HUES48 (cell line): ENCODE measurements around the gene ATP6V1F.

Source experiments
- H3K27ac ChIP-seq: one replicate; pipeline ENCODE4 v1.7.0; 2013; ENCODE audit warnings: low read depth, low read length, inconsistent platforms
- H3K27me3 ChIP-seq: 2 replicates; pipeline ENCODE4 v1.6.1; 2013; ENCODE audit warnings: mild to moderate bottlenecking, low read length; ENCODE audit not compliant: control insufficient read depth, insufficient read depth
- H3K36me3 ChIP-seq: 2 replicates; pipeline ENCODE4 v1.6.1; 2013; ENCODE audit warnings: low read length; ENCODE audit not compliant: control insufficient read depth, insufficient read depth
- H3K4me1 ChIP-seq: 2 replicates; pipeline ENCODE4 v1.6.1; 2013; ENCODE audit warnings: mild to moderate bottlenecking, low read length; ENCODE audit not compliant: control insufficient read depth, insufficient read depth
- H3K4me3 ChIP-seq: 2 replicates; pipeline ENCODE4 v1.5.1; 2013; ENCODE audit warnings: mild to moderate bottlenecking, low read depth, low read length
- H3K9ac ChIP-seq: 2 replicates; pipeline ENCODE4 v1.6.1; 2013; ENCODE audit warnings: mild to moderate bottlenecking, low read depth, low read length, moderate library complexity
- H3K9me3 ChIP-seq: 2 replicates; pipeline ENCODE4 v1.6.1; 2013; ENCODE audit warnings: low read length; ENCODE audit not compliant: control insufficient read depth, insufficient read depth

ATP6V1F gene

GRCh38 chr7:128880791-128881457 lies 18.3 kb downstream of the ATP6V1F start:
- no peak overlapping the region for H3K27ac ChIP-seq
- H3K9me3 ChIP-seq = no peaks in the 10 kb centered on the region
- no peak overlapping the region for H3K9ac ChIP-seq
- no peak overlapping the region for H3K4me3 ChIP-seq
- H3K4me1 ChIP-seq = no peaks in the 10 kb centered on the region; the same call in 1 of the 2 replicates
- H3K36me3 ChIP-seq = no peaks in the 10 kb centered on the region
- no peaks in the 10 kb centered on the region for H3K27me3 ChIP-seq

DNA sequence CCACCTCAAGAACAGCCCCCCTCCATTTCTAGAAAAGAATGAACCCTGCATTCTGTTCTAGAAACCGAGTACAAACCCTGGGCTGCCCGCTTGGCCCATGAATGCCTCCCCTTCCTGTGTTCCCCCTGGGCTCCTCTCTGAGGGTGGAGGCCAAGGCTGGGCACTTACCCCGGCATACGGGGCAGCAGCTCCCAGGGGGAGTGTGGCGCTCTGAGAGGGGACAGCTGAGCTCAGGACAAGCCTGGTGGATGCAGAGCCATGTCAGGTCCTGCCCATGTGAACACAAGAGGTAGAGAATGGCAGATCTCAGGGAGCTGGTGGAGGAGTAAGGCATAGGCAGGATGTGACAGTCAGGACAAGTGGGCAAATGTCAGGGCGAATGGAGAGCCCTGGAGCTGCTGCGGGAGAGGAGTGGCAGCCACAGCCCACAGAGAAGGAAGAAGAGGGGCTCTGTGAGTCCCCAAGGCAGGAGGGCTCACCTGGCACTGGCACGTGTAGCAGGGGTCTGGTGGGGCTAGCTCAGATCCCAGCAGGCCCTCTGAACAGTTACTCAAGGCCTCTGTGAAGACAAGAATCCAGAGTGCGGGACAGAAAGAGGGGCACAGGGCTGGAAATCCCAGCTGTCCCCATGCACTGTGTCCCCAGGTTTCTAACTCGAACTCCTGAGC lies 18.9 kb downstream of the ATP6V1F start:
- H3K9ac ChIP-seq = no peak overlapping the region
- H3K9me3 ChIP-seq = no peaks in the 10 kb centered on the region
- no peak overlapping the region for H3K4me3 ChIP-seq
- H3K36me3 ChIP-seq = no peaks in the 10 kb centered on the region
- H3K27me3 ChIP-seq = no peaks in the 10 kb centered on the region
- no peak overlapping the region for H3K27ac ChIP-seq
- no peaks in the 10 kb centered on the region; the same call in 1 of the 2 replicates for H3K4me1 ChIP-seq

- Histone ChIP-seq H3K27ac (no peak overlapping the region), H3K36me3 (no peaks in the 10 kb centered on the region), H3K9ac (no peak overlapping the region), H3K9me3 (no peaks in the 10 kb centered on the region), H3K4me3 (no peak overlapping the region), H3K4me1 (no peaks in the 10 kb centered on the region; the same call in 1 of the 2 replicates), H3K27me3 (no peaks in the 10 kb centered on the region)
Measured at GRCh38 chr7:128882134-128882533, 19.5 kb downstream of the ATP6V1F start.

GRCh38 chr7:128883622-128884448 lies 21.2 kb downstream of the ATP6V1F start:
- peaks cover 9% of the 10 kb centered on the region; the same call in 1 of the 2 replicates for H3K4me1 ChIP-seq
- H3K36me3 ChIP-seq = no peaks in the 10 kb centered on the region
- H3K27me3 ChIP-seq = no peaks in the 10 kb centered on the region
- no peak overlapping the region for H3K9ac ChIP-seq
- no peak overlapping the region for H3K27ac ChIP-seq
- H3K9me3 ChIP-seq = no peaks in the 10 kb centered on the region
- H3K4me3 ChIP-seq = no peak overlapping the region

DNA sequence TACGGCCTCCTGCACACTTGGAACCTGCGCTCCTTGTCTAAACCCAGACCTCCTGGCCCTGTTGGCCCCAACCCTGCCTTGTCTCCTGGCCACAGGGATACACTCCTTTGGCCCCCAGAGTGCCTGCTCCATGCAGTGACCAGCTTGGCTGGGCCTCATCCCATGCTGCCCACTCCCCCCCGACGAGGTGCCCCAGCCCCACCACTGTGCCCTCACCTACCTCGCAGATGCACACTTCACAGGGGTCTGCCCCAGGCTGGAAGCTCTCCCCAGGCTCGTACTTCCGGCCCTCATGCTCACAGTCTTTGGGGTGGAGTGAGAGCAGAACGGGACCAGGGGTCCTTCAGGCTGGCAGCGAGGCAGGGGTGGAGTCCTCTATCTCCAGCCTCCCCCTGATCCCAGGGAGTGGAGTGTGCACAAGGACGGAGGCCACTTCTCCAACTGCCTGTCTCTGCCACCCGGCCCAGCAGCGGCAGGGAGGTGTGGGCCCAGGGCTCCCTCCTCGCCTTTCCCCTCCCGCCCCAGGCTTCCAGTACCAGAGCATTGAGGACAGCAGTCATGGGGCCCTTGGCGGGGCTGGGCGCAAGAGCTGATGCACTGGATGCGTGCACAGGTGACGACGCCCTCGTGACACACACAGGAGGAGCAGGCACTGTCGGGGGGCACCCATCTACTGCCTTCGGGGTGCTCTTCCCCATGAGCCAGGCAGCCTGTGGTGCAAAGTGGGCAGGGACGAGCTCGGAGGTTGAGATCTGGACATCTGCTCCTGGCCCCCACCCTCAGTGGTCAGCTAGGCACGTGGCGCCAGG lies 22.1 kb downstream of the ATP6V1F start:
- no peak overlapping the region for H3K9ac ChIP-seq

GRCh38 chr7:128885370-128886187 lies 22.9 kb downstream of the ATP6V1F start:
- Histone ChIP-seq H3K27me3 (no peaks in the 10 kb centered on the region), H3K4me1 (peaks cover 18% of the 10 kb centered on the region; the same call in 1 of the 2 replicates), H3K27ac (no peak overlapping the region), H3K9me3 (no peaks in the 10 kb centered on the region), H3K36me3 (no peaks in the 10 kb centered on the region), H3K4me3 (no peak overlapping the region), H3K9ac (no peak overlapping the region)

More for the DNA sequence above, 22.1 kb downstream of the ATP6V1F start:
- no peaks in the 10 kb centered on the region for H3K36me3 ChIP-seq
- no peaks in the 10 kb centered on the region for H3K27me3 ChIP-seq
- peaks cover 16% of the 10 kb centered on the region; the same call in 1 of the 2 replicates for H3K4me1 ChIP-seq
- no peak overlapping the region for H3K4me3 ChIP-seq
- H3K9me3 ChIP-seq = no peaks in the 10 kb centered on the region
- no peak overlapping the region for H3K27ac ChIP-seq

DNA sequence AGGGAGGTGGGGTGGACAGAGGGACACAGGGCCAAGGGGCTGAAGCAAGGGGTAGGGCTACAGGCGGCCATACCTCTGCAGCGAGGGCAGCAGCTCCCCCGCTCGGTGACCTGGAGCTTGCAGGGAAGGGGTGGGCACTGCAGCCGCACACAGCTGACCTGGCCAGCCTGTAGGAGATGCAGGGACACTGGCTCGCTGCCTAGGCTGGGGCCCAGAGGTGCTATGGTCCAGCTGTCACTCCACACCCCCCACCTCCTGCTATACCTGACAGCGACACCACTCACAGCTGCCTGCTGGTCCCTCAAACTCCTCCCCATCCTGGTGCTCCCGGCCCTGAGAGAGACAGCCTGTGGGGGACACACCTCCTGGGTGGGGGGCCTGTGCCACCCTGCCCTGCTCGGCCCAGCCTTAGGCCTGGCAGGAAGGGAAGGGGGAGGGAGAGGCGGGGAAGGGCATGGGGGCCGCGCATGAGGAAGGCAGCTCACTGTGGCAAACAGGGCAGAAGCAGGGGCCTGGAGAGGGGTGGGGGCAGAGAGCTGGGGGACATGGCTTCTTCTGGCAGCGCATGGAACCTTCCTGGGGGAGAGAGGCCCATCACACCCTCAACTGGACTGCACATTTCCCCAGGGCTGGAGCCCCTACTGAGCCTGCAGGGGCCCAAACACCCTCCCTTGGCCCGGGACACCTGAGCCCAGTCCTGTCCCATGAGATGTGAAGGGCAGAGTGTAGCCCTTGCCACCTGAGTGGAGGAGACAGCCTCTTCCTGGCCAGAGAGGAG lies 23.9 kb downstream of the ATP6V1F start:
- Histone ChIP-seq H3K9ac (no peak overlapping the region), H3K27ac (no peak overlapping the region), H3K4me1 (peaks cover 19% of the 10 kb centered on the region; the same call in 1 of the 2 replicates), H3K9me3 (no peaks in the 10 kb centered on the region), H3K27me3 (peaks cover 6% of the 10 kb centered on the region), H3K4me3 (no peak overlapping the region), H3K36me3 (no peaks in the 10 kb centered on the region)

DNA sequence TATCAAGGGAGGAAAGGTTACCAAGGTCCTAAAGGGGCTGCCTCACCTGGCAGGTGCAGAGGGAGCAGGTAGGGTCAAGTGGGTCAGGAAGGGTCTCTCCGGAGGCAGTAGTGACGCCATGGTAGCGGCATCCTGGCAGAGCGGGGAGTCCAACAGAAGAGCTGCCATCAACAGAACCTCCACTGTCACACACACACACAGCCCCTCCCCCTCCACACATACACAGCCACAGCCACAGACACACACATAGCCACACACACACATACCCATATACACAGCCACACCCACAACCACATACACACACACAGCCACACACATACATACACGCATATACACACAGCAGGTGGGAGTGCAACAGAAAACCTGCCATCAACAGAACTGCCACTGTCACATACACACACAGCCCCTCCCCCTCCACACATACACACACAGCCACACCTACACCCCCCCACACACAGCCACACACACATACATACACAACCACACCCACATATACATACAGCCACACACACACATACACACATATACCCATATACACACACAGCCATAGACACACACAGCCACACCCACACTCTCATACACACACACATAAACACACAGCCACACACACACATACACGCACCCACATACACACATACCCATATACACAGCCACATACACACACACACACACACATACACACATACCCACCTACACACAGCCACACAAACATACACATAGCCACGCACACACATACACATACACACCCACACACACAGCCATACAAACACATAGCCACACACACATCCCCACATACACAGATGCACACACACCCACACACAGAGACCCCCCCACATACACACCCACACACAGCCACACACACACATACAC lies 24.7 kb downstream of the ATP6V1F start:
- Histone ChIP-seq H3K27ac (no peak overlapping the region), H3K9ac (no peak overlapping the region), H3K27me3 (peaks cover 6% of the 10 kb centered on the region), H3K36me3 (no peaks in the 10 kb centered on the region), H3K4me1 (peaks cover 22% of the 10 kb centered on the region; the same call in 1 of the 2 replicates), H3K4me3 (no peak overlapping the region), H3K9me3 (no peaks in the 10 kb centered on the region)
